GM21526 (cell line): ENCODE measurements around the gene ATP11B.

Experiments used
- ATAC-seq: cut with Tn5 transposase; IDR thresholded peaks from one replicate; pipeline ENCODE4 v1.9.1; 2021; ENCODE audit warnings: moderate library complexity; ENCODE audit not compliant: unreplicated experiment, low FRiP score

Gene ATP11B

DNA sequence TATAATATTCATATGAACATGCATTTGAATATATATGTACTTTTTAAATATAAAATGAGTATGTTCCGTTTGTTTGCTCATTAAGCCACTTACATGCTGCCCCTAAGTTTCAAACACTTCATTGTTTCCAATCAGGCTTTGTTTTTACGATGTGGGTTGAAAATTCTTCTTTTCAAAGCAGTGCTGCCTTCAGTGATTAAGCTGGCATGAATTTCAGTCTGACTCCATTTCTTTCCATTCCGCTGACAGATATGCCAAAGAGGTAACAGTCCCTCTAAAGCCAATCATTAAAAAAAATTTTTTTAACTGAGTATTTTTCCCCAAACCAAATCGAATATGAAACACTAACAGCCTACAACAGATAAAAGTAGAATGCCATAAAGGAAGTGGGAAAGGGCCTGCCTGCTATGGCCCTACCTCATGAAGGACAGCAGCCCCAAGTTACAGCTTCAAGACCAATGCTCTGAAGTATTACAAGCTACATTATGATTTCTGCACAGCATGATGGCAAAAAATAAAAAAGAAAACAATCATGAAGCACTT lies 147.0 kb downstream of the ATP11B start:
- ATAC-seq: no peak

DNA sequence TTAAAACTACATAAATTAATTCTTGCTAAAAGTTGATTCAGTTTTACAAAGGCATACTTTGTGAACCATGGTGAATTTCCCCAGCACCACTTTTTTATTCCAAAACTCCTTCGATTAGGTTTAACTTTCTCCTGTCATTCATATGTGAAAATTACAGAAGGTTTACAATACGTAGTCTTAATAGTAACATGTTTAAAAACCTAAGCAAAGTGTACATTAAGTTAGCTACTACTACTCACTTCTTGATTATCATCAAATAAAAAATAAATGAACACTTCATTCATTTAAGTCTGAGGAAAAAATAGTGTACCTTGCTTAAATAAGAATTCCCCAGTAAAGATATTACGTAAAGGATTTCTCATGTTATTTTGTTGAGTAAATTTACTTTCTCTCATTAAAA lies 148.4 kb downstream of the ATP11B start:
- ATAC-seq: no peak

DNA sequence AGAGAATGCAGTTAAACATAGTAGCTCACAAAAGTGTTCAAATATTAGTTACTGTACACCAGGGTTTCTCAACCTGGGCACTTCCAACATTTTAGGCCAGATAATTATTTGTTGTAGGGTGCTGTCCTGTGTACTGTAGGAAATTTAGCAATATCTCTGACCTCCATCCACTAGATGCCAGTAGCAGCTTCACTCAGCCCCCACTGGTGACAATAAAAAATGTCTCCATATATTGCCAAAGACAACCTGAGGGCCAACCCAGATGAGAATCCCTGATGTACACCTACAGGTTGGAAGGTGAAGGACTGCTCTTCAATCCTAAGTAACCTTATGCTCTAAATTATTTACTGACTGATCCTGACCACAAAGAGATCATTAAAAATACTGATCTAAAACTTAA lies 154.6 kb downstream of the ATP11B start:
- ATAC-seq: no peak

DNA sequence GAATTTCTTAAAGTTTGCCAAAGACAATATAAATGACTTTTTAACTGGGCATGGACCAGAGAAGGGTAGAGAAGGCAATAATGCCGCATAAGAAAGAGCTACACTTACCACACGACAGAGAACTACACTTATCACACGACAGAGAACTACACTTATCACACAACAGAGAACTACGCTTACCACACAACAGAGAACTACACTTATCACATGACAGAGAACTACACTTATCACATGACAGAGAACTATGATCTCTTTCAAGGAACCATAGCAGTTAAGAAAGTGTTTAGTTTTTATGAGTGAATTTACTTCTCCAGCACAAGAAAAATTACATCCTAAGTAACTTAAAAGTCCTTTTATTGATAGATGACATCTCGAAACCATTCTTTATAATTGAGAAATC lies 155.0 kb downstream of the ATP11B start:
- no peak for ATAC-seq

DNA sequence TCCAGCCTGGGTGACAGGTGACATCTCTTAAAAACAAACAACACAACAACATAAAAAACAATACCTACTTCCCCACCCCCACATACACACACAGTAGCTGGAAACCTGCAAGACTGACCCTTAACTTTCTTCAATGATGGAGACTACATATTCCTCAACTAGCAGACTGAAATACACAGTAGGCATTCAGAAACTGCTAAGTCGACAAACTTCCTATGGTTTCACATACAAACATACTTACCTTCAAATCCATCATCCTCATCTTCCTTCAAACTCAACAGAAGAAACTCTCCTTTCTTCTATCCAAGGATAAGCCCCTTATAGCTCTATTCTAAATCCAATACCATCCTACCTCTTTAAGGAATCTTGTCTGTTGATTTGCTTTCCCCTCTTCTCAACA lies 156.4 kb downstream of the ATP11B start:
- ATAC-seq: no peak

DNA sequence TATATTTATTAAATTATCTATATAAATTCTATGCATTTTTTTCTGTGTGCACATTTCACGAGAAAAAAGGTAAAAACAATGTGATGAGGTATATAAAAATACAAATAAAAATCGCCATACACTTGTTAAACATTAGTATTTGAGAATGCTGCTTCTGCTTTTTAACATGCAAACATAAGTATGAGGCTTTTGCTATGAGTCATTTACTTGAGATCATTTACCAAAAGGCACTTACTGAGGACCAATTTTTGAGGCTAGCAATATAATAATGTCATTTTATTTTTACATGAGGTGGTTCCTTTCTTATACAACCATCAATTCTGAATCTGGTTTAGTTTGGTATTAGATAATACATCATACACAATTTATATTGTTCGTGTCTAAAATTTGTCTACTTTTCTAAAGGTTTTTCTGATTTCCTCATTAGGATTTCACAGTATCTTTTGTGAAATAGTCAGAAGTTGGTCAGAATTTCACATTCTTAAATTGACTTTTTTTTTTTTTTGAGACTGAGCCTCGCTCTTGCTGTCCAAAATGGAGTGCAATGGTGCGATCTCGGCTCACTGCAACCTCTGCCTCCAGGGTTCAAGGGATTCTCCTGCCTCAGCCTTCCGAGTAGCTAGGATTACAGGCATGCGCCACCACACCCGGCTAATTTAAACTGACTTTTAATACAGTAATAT lies 161.4 kb downstream of the ATP11B start:
- ATAC-seq: no peak

DNA sequence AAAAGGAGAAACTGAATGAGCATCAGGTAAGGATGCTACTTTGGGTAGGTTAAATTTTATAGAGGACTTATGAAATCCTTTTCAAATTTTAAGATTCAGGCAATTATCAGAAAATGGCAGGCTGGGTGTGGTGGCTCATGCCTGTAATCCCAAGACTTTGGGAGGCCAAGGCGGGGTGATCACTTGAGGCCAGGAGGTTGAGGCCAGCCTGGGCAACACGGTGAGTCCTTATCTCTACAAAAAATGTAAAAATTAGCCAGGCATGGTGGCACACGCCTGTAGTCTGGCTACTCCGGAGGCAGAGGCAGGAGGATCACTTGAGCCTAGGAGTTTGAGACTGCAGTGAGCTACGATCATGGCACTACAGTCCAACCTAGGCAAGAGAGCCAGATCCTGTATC lies 163.9 kb downstream of the ATP11B start:
- no peak for ATAC-seq

DNA sequence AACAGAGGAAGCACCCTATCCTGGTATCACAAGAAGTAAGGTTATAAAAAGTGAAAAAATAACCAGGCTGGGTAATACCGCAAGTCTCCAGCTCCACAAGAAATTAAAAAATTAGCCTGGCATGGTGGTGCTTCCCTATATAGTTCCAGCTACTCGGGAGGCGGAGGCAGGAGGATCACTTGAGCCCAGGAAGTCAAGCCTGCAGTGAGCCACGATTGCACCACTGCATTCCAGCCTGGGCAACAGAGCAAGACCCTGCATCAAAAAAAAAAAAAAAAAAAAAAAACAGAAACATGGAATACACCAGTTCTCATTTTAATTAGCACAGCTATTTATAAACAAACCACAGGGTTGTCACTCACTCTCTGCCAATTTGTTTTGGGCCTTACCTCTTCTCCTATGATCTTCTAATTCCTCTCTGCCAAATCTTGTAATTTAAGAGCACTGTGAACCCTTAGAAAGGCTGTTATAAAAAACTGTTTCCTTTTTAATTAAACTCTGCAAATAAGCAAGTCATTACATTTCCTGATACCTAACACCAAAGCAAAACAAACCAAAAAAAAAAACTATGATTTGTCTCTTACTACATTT lies 164.5 kb downstream of the ATP11B start:
- no peak for ATAC-seq

DNA sequence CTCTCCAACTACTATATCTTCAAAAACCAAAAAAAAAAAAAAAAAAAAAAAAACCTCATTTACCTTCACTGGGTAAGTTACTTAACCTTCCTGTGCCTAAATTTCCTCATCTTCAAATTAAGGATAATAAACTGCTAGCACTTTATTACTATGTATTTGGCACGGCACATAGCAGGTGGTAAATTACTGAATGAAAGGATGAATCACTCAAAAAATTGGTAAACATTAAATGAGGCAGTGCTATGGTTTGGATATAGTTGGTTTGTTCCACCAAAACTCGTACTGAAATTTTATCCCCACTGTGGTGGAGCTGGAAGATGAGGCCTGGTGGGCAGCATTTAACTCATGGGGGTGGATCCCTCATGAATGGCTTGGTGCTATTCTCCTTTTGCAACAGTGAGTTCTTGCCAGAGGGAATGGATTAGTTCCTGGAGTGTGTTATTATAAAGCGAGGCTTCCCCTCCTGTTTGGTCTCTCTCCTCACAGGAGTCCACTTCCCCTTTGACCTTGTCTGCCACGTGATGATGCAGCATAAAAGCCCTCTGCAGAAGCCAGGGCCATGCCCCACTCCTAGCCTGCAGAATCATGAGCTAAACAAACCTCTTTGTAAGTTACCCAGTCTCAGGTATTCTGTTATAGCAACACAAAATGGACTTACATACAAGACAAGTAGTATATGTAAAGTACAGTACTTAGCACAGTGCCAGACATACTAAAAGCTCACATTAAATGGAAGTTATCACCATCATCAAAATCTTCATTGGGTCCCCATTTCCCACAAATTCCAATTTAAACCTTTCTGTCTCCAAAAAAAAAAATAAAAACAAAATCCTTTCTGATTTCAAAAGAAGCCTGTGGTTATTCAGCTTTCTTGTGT lies 166.4 kb downstream of the ATP11B start:
- ATAC-seq: no peak

DNA sequence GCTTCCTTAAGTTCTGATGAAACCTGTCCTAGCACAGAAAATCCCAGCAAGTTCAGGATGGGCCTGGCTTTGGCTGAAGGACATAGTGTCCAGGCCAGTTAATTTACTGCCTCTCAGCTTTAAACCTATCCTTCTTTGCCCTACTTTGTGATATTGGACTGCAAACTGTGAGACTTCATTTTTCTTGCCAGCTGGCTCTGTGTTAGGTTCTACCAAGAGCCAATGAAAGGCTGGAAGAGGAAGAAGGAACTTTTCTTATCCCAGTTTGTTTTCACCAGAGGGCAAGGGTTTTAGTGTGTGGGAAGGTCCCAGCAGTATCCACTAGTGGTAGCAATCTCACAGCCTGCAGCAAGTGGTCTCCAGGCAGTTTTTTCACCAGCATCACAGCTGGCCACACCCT lies 168.9 kb downstream of the ATP11B start:
- ATAC-seq: no peak

DNA sequence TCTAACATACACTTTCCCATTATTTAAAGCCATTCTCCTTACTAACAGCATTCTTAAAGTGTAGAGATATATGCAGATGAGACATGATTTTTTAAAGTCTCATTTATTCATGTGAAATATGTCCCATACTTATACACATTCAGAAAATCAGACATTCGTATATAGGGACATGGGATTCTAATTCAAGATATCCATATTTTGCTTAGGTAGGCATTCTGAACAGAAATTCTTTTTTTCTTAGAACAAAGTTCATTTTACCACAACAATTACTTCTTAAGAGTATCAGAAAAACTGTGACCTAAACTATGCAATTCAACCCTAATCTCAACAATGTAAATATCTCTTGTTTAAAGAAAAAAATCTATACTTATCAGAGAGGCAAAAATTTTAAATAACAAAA lies 170.9 kb downstream of the ATP11B start:
- ATAC-seq: no peak

DNA sequence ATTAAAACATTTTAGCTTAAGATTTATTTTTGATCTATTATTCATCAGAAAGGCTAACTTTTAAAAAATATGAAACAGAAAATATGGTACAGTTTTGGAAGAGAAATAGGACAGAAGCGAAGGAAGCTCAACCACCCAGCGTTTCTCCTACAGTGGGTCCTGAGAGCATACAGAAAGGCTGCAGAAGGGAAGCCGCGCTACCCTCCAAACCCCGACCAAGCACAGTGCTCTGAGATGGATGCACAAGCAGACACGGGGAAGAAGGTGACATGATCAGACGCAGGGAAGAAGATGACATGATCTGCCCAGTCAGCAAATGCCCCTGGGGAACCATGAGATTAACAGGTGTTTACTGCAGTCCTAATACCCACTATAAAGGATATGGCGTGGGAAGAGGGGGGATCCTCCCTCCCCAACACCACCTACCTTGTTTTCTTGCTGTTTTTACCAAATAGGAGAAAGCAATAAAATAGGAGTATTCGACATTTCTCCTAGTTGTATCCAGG lies 172.6 kb downstream of the ATP11B start:
- no peak for ATAC-seq

DNA sequence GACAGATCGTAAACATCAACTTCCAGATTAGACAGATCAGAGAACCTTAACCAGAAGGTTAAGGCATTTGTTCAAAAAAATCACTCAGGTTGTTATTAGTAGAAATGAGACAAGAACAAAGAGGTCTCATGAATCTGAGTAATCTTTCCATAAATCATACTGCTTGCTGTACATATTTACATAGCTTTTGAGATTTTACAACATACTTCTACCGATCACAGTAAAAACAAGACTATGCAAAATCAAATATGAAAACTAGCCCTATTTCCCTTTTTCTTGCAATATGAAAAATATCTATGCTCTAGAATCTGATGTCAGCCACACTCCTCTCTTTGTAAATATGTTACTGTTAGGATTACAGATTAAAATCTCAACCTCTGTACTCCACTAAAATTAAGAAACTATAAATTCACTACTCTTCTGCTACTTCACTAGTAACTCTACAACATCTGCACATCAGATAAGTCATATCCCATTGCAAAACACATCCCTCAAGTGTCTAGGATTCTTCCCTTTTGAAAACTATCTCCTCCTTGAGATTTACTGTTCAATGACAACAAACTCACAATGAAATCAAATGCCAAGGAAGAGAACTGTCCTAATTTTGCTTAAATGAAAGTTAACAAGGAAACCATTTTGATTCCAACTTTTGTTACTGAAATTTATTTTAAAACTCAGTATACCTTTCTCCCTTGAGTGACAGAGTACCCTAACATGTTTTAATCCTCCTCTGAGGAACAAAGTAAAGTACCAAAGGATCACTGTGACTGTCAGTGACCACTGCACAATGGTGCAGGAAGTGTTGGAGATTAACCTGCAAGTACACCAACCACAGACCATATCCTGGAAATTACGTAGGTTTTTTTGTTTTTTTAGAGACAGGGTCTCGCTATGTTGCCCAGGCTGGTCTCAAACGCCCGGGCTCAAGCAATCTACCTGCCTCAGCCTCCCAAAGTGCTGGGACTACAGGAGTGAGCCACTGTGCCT lies 174.2 kb downstream of the ATP11B start:
- peak; percentile 44 for ATAC-seq

DNA sequence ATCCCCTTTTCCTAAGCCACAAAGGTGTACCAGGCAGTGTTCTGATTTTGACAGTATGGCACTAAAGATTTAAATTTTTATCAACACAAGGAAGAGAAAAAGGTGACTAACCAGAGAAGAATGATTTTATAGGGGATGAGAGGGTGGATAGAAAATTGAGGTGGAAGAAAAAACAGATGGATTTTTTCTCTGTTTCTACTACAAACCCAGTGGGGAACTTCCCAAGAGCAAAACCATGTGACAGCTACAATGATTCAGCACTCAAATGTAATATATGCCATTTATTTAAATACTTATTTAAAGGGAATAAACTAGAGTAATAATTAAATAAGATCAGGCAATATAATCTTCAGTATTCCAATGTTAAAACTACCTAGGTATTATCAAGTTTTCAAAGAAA lies 176.0 kb downstream of the ATP11B start:
- no peak for ATAC-seq

DNA sequence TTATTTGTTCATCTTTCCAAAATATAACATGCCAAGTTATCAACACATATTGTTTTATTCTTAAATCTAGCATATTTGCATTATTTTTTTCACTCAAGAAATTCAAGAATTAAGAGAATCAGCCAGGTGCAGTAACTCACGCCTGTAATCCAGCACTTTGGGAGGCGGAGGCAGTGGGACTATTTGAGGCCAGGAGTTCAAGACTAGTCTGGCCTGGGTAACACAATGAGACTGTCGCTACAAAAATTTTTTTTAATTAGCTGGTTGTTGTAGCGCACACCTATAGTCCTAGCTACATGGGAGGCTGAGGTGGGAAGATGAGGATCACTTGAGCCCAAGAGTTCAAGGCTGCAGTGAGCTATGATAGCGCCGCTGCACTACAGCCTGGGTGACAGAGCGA lies 176.5 kb downstream of the ATP11B start:
- no peak for ATAC-seq

DNA sequence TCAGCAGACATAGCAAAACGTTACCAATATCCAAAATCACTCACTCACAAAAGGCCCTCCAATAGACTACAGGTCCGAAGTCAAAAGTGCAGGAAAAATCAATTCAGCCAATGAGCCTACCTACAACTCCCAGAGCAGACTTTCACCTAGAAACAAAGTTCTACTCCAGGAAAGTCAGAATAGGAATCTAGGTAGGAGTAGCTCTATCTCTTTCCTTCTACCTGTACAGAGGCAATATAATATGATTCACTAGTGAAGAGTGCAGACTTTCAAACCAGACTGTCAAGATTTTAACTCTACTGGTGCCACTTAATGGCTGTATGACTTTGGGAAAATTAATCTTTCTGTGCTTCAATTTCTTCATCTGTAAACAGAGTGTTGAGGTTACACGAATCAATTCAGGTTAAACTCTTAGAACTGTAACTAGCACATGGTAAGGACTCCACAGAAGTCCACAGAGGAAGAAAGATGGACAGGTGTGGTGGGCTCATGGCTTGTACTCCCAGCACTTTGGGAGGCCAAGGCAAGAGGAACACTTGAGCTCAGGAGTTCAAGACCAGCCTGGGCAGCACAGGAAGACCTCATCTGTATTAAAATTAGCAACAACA lies 177.6 kb downstream of the ATP11B start:
- ATAC-seq: no peak
